Superior temporal gyrus (tissue), 1 donor: Measurements from ENCODE around the gene VIPR1.

Experiments used
- DNase-seq: peaks from one replicate; pipeline ENCODE4 v3.0.0-alpha.2; 2016; ENCODE audit errors: extremely low spot score

Gene VIPR1

DNA sequence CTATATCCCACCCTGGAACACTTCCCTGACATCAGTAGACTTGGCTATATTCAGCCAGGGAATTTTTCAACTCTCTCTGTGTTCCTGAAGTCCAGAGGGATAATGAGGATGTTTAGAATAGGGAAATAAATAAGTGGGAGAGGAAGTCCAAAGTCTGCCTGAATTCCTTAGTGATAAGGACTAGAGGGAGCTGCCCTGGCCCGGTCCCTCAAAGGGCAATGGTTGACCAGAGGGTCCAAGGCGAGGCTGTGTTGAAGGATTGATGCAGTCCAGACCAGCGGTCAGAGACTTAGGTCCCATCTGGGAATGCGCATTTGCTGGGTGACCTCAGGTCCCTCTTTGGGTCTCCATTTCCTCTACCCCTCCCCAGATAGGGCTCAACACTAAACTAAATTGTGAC, 7.9 kb downstream of the VIPR1 start:
- no peak for DNase-seq

- DNase-seq: no peak
These were observed 8.8 kb downstream of the VIPR1 start for GRCh38 chr3:42511201-42511600.

DNA sequence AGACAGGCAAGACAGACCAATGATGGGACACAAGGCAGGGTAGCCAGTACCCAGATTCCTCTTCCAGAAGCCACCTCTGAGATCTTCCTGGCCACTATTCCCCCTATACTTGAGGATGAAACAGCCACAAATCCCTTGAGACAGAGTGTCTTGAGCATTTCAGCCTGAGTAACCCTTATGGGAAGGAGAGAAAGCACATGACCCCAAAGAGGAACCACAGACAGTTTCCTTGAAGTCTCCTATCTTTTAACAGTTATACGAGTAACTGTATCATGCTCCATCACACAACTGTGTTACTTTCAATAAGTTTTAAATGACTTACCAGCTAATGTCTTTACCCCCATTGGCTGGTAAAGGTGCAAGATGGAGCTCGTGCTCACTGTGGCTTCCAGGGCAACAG, 9.3 kb downstream of the VIPR1 start:
- DNase-seq: no peak

- no peak for DNase-seq
These were observed 10.7 kb downstream of the VIPR1 start for GRCh38 chr3:42513121-42513520.

DNA sequence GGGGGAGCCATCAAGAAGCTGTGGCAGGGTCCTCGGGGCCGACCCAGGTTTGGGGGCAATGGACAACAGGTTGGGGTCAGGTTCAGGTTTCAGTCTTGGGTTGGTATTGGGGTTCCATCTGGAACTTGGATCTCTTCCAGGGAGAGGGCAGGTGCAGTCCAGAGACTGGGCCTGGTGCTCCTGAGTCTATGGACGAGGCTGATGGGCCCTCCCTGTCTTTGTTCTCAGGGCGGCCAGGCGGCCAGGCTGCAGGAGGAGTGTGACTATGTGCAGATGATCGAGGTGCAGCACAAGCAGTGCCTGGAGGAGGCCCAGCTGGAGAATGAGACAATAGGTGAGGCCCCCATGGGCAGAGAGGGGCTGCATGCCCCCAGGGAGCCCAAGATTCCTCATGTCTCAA, 11.1 kb downstream of the VIPR1 start:
- no peak for DNase-seq

GRCh38 chr3:42514876-42515275, 12.4 kb downstream of the VIPR1 start:
- DNase-seq: no peak

DNA sequence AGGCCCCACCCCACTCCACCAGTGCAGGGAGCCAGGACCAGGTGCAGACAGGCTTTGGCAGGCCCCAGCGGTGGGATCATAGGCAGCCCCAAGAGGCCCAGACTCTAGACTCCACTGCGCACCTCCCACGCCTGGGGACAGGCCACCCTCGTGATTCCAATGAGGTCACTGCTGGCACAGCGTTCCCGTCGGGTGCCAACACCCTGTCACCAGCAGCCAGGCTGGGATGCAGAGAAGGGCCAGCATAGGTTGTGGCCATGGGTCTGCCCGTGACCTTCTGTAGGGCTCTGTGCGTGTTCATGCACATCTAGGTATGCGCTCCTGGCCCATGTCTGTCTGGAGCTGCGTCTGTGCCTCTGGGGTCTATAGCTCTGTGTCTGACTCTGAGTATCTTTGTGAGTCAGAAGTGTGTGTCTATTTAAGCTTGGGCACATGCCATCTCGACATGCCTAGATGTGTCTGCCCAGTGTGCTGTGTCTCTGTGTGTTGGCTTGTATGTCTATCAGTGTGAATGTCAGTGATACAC, 13.0 kb downstream of the VIPR1 start:
- peak; percentile 65 for DNase-seq

DNA sequence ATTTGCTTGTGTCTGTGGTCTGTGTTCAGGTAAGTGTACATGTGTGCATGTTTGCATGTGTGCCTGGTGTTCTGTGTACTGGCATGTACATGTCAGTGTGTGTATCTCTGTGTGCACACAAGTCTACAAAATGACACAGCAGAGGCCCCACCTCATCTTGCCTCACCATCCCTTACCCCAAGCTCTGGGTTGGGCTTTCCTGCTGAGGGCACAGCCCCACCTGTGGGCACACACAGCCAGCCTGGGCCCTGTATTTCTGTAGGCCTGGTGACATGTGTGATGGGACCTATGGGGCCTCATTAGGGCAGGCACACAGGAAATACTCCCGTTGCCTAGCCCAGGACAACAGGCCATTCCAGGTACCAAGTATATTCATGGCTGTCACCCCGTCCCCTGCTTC, 13.5 kb downstream of the VIPR1 start:
- DNase-seq: no peak

- no peak for DNase-seq
These were observed 14.0 kb downstream of the VIPR1 start for GRCh38 chr3:42516443-42516842.

DNA sequence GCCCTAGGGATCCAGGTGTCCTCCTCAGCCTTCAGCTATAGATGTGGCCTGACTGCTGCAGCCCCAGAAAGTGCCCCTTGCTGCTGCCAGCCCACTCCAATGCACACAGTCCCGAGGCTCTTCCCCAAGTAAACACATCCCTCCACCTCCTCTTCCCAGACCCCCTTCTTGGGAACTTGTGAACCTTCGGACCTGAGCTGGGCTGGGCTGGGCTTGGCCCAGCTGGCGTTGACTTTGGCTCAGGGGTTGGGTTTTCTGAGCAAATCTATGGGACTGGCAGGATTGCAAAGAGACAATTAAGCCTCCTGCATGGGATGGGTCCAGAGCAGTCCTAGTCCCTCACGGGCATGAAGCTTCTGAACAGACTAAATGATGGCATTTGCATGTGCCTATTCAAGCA, 14.7 kb downstream of the VIPR1 start:
- no peak for DNase-seq

GRCh38 chr3:42518800-42519567, 16.5 kb downstream of the VIPR1 start:
- DNase-seq: no peak

DNA sequence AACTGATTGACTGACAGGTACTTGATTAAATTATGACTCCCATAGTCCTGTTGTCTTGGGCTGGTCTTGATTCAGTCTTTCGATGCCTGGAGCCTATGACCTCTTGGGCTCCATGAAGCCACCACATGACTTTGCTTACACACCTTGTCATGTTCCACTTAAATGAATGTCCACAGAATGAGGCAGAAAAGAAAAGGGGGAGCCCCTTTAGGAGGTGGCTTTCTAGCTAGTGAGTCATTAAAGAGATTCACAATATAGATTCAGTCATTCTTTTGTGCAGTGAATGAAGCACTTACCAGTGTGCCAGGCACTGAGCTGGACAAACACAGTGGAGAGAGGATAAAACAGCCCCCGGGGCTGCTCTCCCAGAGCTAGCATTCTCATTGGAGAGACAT, 17.1 kb downstream of the VIPR1 start:
- DNase-seq: no peak

GRCh38 chr3:42520336-42520735, 17.9 kb downstream of the VIPR1 start:
- no peak for DNase-seq

GRCh38 chr3:42520906-42521305, 18.5 kb downstream of the VIPR1 start:
- no peak for DNase-seq

DNA sequence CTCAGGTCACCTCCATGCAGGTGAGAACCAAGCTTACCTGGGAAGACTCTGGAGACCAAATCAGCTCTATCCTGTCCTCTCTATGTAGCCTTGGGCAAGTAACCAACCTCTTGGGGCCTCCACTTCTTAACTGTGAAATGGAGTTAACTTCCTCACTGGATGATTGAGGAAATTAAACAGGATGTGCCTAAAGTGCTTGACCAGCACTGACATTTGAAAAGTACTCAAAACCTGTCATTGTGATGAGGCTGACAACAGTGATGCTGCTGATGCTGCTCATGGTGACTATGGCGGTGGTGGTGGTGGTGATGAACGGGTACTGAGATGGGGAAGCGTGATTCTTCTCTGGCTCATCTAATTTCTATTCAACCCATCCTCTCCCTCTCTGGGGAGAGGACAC, 22.3 kb downstream of the VIPR1 start:
- no peak for DNase-seq

DNA sequence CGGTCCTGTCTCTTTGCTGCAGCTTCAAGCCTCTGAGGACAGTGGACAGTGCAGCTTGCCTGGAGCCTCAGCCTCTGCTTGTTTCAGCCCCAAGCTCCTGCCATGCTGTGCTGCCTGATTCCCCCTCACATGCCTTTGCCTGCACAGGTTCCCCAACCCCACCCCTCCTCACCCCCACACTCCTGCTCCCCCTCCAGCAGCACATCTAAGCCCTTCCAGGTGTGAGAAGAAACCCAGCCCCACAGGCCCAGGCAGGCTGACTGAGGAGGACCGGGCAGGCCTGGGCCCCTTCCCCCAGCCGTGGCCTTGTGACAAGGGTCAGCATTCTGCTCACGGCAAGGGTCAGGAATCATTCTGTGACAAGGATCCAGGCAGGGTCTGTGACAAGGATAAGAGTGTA, 22.8 kb downstream of the VIPR1 start:
- no peak for DNase-seq

DNA sequence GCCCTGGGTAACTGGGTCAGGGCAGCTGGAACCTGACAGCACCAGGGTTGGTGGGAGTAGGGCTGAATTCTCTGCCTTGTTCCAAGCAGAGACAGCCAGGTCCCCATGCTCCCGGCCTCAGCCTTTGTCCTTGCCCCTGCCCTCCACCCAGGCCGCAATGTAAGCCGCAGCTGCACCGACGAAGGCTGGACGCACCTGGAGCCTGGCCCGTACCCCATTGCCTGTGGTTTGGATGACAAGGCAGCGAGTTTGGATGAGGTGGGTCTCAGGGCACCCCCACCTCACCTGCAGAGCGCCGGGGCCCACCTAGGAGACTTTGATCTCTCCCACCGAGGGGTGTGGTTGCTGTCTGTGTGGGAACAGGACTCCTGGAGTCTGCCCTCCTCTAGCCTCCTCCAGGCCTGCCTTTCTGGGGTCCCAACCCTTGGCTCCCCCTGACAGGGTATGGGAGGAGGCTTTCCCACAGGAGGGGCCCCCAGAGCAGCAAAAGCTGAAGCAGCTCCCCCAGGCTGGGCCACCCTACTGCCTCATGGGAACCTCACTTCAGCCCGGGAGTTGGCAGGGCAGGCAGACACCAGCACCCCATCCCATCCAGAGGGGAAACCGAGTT, 23.4 kb downstream of the VIPR1 start:
- no peak for DNase-seq

DNA sequence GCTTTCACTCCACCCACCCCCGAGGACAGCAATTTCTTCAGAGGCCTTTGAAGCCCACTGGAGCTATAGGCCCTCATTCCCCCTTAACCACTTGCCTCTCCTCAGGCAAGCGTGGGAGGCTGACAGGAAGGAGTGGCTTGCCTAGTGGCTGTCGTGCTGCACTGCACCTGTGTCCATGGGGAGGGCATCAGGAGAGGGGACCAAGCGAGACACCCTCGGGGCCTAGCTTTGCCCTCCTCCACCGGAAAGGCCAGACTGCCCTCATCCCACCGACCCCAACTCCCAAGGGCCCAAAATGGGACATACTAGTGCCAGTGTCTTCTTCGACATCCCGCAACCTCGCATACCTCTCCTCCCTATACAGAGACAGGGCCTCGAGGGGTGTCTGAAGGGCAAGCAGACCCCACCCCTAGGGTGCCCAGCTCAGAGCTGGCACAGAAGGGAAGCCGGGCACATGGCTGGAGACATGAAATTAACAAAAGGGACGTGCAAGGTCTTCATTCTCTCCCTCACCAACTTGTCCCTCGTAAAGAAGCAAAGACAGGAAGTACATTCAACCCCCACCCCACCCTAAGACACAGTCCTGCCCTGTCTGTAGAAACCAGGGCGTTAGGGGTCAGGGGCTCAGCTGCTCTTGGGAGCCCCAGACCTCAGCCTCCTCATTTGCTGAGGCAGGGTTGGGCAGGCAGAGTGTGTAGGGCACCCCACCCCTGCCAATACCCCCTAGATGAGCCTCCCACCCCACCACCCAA, 24.3 kb downstream of the VIPR1 start:
- no peak for DNase-seq

DNA sequence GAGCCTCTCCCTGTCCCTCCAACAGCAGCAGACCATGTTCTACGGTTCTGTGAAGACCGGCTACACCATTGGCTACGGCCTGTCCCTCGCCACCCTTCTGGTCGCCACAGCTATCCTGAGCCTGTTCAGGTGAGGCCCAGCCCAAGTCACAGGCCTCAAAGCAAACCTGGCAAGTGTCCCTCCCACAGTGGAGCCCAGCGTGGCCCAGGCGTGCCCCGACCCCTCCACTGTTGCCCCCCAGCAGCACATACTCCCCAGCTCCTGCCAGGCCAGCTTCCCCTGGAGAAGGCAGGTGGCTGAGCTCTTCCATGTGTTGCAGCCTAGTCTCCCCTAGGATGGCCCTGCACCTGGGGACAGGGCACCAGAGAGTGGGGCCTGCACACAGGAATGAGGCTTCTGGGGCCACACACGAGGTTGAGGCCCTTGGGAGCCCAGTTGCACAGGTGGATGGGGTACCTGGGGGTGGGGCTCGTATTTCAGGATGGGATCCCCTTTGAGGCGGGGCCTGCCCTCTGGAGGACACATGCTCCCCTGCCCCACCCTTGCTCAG, 25.0 kb downstream of the VIPR1 start:
- no peak for DNase-seq

DNA sequence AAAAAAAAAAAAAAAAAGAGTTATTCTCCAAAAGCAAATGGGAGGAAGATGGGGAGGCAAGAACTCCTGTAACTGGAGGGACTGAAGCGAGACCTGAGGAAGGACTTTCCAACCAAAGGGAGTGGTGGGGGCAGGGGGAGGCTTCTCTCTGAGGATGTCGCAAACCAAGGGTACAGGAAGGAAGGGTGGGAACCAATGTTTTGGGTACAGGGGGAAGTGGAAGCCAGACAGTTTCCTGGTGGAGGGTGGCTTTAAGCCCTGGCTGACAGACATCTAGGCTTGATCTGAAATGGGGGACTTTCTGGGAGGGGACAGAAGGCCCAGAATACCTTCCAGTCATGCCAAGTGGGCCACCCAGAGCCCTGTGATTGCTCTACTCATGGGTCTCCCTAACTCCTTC, 27.0 kb downstream of the VIPR1 start:
- DNase-seq: no peak

GRCh38 chr3:42530073-42530472, 27.6 kb downstream of the VIPR1 start:
- DNase-seq: no peak

- DNase-seq: no peak
These were observed 29.0 kb downstream of the VIPR1 start for GRCh38 chr3:42531470-42531869.
